Panc1 (cell line): ENCODE data around the gene TMEM100. TPM values are rescaled to one million over a fixed set of nuclear protein-coding genes. Genes with fewer than 3 reads are reported as not detected.

Source experiments
- ATAC-seq: fragments of 200-7000 bp; cut with Tn5 transposase; 2 replicates; pipeline ENCODE4 v1.9.1; 2020; ENCODE audit warnings: mild to moderate bottlenecking, moderate library complexity
- BruUV-seq: library from RNA; stranded (reverse); fragments of 400-500 nt; replicated peaks from 2 replicates; lab custom pipeline; 2021; lab: Mats Ljungman, UMichigan
- CTCF ChIA-PET: fragments of 300-600 bp; sonication (Branson Sonifier 250); formaldehyde crosslinking; loops from one replicate; lab custom pipeline; 2022; ENCODE audit warnings: antibody characterized with exemption; lab: Charles Lee
- POLR2A ChIA-PET: fragments of 300-600 bp; sonication (Branson Sonifier 250); formaldehyde crosslinking; loops from one replicate; lab custom pipeline; 2022; ENCODE audit warnings: antibody characterized with exemption; lab: Charles Lee
- DNase-seq: peaks from one replicate; pipeline ENCODE4 v3.0.0-alpha.2; 2010; ENCODE audit warnings: low read depth, low spot score
- H3K27ac ChIP-seq: 2 replicates; pipeline ENCODE4 v1.5.1; 2011; ENCODE audit warnings: mild to moderate bottlenecking, low read length, inconsistent platforms
- H3K27me3 ChIP-seq: fragments of 200-500 bp; sonication (Bioruptor generic); 2 replicates; pipeline ENCODE4 v1.6.0; 2014; ENCODE audit warnings: low read length, inconsistent platforms; ENCODE audit not compliant: control insufficient read depth, insufficient read depth
- H3K36me3 ChIP-seq: fragments of 200-500 bp; sonication (Bioruptor generic); 2 replicates; pipeline ENCODE4 v1.5.1; 2014; ENCODE audit warnings: inconsistent platforms, mild to moderate bottlenecking, low read length, moderate library complexity; ENCODE audit not compliant: control insufficient read depth, insufficient read depth
- H3K4me1 ChIP-seq: 2 replicates; pipeline ENCODE4 v1.5.1; 2011; ENCODE audit warnings: inconsistent platforms, mild to moderate bottlenecking, low read length, moderate library complexity; ENCODE audit not compliant: control insufficient read depth, insufficient read depth
- H3K4me3 ChIP-seq, 2 experiments: 2 replicates each; pipeline ENCODE4 v1.5.1; 2011 to 2012; ENCODE audit warnings: low read depth in 2 of 2, low read length in 2 of 2, mild to moderate bottlenecking in 2 of 2, inconsistent platforms in 1 of 2, moderate library complexity in 1 of 2
- H3K9me3 ChIP-seq: fragments of 200-500 bp; sonication (Bioruptor generic); 2 replicates; pipeline ENCODE4 v1.5.1; 2014; ENCODE audit warnings: low read depth, mild to moderate bottlenecking, inconsistent platforms, low read length, moderate library complexity; ENCODE audit not compliant: control insufficient read depth, insufficient read depth
- POLR2AphosphoS5 ChIP-seq: IDR thresholded peaks from 2 replicates; pipeline ENCODE4 v1.6.1; 2012; ENCODE audit warnings: mild to moderate bottlenecking, low read depth, low read length, moderate library complexity
- SIN3A ChIP-seq: IDR thresholded peaks from 2 replicates; pipeline ENCODE4 v1.6.1; 2012; ENCODE audit warnings: low read depth, mild to moderate bottlenecking, low read length, moderate library complexity, borderline replicate concordance; ENCODE audit not compliant: insufficient read depth
- TCF7L2 ChIP-seq: IDR thresholded peaks from 2 replicates; pipeline ENCODE4 v1.6.1; 2011; ENCODE audit warnings: mild to moderate bottlenecking, low read depth, low read length, inconsistent platforms
- in situ Hi-C: cut with HindIII; loops from 2 replicates; pipeline ENCODE4 v1.10.0; 2016; ENCODE audit warnings: low sequenced_read_pairs, low pct_unique_long_range_greater_than_20kb
- intact Hi-C: fragments of 100-400 bp; cut with micrococcal nuclease; formaldehyde crosslinking; loops from one replicate; pipeline ENCODE4 v1.10.0; 2022; ENCODE audit not compliant: unreplicated experiment
- total RNA-seq: library from RNA; stranded (reverse); gene quantifications from one replicate; pipeline ENCODE4 v1.2.1, GENCODE V29; 2021; ENCODE audit not compliant: unreplicated experiment
- TF ChIP-seq, protein P1 (sequence below): fragments of 450-650 bp; IDR thresholded peaks from 2 replicates; pipeline ENCODE4 v1.5.1; 2017; ENCODE audit warnings: mild to moderate bottlenecking
- TF ChIP-seq, protein P2 (sequence below), 2 experiments: IDR thresholded peaks; 2 replicates each; pipeline ENCODE4 v1.6.1; 2011 to 2012; ENCODE audit warnings: low read depth in 2 of 2, control low read depth in 1 of 2, low read length in 1 of 2, mild to moderate bottlenecking in 1 of 2, moderate library complexity in 1 of 2; ENCODE audit not compliant: insufficient read depth in 1 of 2

TMEM100 gene
- total RNA-seq, 1 experiment from 2014 or later, result 0.10 TPM

DNA sequence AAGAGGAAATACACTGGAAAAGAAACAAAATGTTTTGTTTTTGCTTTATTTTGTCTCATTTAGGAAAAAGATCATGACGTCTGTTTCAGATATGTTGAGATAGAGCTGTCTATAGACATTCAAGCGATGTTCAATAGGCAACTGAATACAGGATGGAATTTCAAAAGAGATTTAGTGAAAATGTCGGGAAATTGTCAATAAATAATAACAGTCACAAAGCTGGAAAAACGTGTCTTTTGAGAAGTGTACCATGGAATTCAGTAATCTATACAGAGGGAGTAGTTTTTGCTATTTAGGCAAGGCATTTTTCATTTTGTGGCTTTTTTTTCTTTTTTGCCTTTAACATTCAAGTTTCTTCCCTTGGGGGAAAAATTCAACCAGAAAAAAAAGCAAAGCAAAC lies 33.0 kb downstream of the TMEM100 start:
- intact Hi-C loops (no loop called here), in situ Hi-C loops (no loop called here)
- Histone ChIP-seq H3K27me3 (no peaks in the 10 kb centered on the region; the same call in 1 of the 2 replicates), H3K36me3 (no peaks in the 10 kb centered on the region), H3K9me3 (no peaks in the 10 kb centered on the region), H3K4me1 (no peaks in the 10 kb centered on the region), H3K4me3 (no peak overlapping the region), H3K27ac (no peak overlapping the region)
- TF ChIP-seq SIN3A (no peak), POLR2AphosphoS5 (no peak), TCF7L2 (no peak)
- ChIA-PET CTCF (interaction anchor here (0.7 kb wide), 1 partner anchor 446 kb away, joined by 3 read pairs; no protein-coding TSS in a partner anchor), POLR2A (no interaction called here)
- DNase-seq (no peak), ATAC-seq (no peak)
- no TSS peak for BruUV-seq

DNA sequence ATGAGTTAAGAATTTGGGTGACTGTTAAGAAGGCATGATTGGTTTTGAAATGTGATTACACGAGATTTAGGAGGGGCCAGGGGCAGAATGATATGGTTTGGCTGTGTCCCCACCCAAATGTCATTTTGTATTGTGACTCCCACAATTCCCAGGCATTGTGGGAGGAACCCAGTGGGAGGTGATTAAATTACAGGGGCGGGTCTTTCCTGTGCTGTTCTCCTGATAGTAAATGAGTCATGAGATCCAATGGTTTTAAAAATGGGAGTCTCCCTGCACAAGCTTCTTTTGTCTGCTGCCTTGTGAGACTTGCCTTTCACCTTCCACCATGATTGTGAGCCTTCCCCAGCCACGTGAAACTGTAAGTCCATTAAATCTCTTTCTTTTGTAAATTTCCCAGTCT lies 34.6 kb downstream of the TMEM100 start:
- CTCF ChIA-PET, result no interaction called here
- H3K9me3 ChIP-seq, result no peaks in the 10 kb centered on the region
- no peak for ATAC-seq
- H3K27me3 ChIP-seq, result peaks cover 2% of the 10 kb centered on the region; the same call in 1 of the 2 replicates
- intact Hi-C loops, result no loop called here
- in situ Hi-C loops, result no loop called here
- TF ChIP-seq POLR2AphosphoS5 (no peak), TCF7L2 (no peak), SIN3A (no peak)
- TF ChIP-seq, protein P1, sequence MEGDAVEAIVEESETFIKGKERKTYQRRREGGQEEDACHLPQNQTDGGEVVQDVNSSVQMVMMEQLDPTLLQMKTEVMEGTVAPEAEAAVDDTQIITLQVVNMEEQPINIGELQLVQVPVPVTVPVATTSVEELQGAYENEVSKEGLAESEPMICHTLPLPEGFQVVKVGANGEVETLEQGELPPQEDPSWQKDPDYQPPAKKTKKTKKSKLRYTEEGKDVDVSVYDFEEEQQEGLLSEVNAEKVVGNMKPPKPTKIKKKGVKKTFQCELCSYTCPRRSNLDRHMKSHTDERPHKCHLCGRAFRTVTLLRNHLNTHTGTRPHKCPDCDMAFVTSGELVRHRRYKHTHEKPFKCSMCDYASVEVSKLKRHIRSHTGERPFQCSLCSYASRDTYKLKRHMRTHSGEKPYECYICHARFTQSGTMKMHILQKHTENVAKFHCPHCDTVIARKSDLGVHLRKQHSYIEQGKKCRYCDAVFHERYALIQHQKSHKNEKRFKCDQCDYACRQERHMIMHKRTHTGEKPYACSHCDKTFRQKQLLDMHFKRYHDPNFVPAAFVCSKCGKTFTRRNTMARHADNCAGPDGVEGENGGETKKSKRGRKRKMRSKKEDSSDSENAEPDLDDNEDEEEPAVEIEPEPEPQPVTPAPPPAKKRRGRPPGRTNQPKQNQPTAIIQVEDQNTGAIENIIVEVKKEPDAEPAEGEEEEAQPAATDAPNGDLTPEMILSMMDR, result no peak
- TF ChIP-seq, protein P2, sequence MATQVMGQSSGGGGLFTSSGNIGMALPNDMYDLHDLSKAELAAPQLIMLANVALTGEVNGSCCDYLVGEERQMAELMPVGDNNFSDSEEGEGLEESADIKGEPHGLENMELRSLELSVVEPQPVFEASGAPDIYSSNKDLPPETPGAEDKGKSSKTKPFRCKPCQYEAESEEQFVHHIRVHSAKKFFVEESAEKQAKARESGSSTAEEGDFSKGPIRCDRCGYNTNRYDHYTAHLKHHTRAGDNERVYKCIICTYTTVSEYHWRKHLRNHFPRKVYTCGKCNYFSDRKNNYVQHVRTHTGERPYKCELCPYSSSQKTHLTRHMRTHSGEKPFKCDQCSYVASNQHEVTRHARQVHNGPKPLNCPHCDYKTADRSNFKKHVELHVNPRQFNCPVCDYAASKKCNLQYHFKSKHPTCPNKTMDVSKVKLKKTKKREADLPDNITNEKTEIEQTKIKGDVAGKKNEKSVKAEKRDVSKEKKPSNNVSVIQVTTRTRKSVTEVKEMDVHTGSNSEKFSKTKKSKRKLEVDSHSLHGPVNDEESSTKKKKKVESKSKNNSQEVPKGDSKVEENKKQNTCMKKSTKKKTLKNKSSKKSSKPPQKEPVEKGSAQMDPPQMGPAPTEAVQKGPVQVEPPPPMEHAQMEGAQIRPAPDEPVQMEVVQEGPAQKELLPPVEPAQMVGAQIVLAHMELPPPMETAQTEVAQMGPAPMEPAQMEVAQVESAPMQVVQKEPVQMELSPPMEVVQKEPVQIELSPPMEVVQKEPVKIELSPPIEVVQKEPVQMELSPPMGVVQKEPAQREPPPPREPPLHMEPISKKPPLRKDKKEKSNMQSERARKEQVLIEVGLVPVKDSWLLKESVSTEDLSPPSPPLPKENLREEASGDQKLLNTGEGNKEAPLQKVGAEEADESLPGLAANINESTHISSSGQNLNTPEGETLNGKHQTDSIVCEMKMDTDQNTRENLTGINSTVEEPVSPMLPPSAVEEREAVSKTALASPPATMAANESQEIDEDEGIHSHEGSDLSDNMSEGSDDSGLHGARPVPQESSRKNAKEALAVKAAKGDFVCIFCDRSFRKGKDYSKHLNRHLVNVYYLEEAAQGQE (IDR thresholded peaks at IDR 0.05; ENCODE audit: insufficient read depth in 1 of 2, low read depth in 2 of 2, low read length in 1 of 2), result no peak
- POLR2A ChIA-PET, result no interaction called here
- H3K4me3 ChIP-seq, result no peak overlapping the region
- DNase-seq, result no peak
- no peaks in the 10 kb centered on the region for H3K36me3 ChIP-seq
- no peak overlapping the region for H3K27ac ChIP-seq
- BruUV-seq, result no TSS peak
- H3K4me1 ChIP-seq, result no peaks in the 10 kb centered on the region

DNA sequence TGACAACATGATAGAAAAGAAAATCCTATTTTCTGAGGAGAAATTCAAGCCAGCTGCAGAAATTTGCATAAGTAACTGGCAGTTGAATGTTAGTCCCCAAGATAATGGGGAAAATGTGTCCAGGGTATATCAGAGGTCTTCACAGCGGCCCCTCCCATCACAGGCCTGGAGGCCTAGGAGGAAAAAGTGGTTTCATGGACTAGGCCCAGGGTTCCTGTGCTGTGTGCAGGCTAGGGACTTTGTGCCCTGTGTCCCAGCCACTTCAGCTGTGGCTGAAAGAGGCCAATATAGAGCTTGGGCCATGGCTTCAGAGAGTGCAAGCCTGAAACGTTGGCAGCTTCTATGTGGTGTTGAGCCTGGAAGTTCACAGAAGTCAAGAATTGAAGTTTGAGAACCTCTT lies 35.6 kb downstream of the TMEM100 start:
- Histone ChIP-seq H3K27me3 (peaks cover 2% of the 10 kb centered on the region; the same call in 1 of the 2 replicates), H3K27ac (no peak overlapping the region), H3K36me3 (no peaks in the 10 kb centered on the region), H3K4me1 (no peaks in the 10 kb centered on the region), H3K9me3 (no peaks in the 10 kb centered on the region), H3K4me3 (no peak overlapping the region)
- intact Hi-C loops, result no loop called here
- ChIA-PET CTCF (no interaction called here), POLR2A (no interaction called here)
- ATAC-seq (no peak), DNase-seq (no peak)
- TF ChIP-seq, protein P1, result no peak
- TF ChIP-seq SIN3A (no peak), TCF7L2 (no peak), POLR2AphosphoS5 (no peak)
- TF ChIP-seq, protein P2 (IDR thresholded peaks at IDR 0.05; ENCODE audit: insufficient read depth in 1 of 2, low read depth in 2 of 2, low read length in 1 of 2), result no peak
- BruUV-seq, result no TSS peak
- in situ Hi-C loops, result no loop called here
